Smooth muscle cell (in vitro differentiated cells): ENCODE measurements around the gene PPM1H. TPM values are rescaled to one million over a fixed set of nuclear protein-coding genes. Genes with fewer than 3 reads are reported as not detected.

Experiments used
- DNase-seq: peaks from one replicate; lab custom pipeline; 2025; ENCODE audit not compliant: unreplicated experiment; lab: John Stamatoyannopoulos, UW
- H2AFZ ChIP-seq: fragments of 200-600 bp; sonication (generic); 2 replicates; pipeline ENCODE4 v1.6.0; 2016; ENCODE audit warnings: antibody characterized with exemption, low read depth, mild to moderate bottlenecking
- H3F3A ChIP-seq: fragments of 200-600 bp; sonication (generic); 2 replicates; pipeline ENCODE4 v1.6.0; 2017; ENCODE audit warnings: antibody characterized with exemption, low read depth
- H3K27ac ChIP-seq: fragments of 200-600 bp; sonication (generic); 2 replicates; pipeline ENCODE4 v1.5.1; 2016; ENCODE audit warnings: low read depth, mild to moderate bottlenecking
- H3K27me3 ChIP-seq: fragments of 200-600 bp; sonication (generic); 2 replicates; pipeline ENCODE4 v1.6.1; 2016; ENCODE audit warnings: low read depth, mild to moderate bottlenecking
- H3K36me3 ChIP-seq: fragments of 200-600 bp; sonication (generic); 2 replicates; pipeline ENCODE4 v1.5.1; 2016; ENCODE audit warnings: low read depth
- H3K4me1 ChIP-seq: fragments of 200-600 bp; sonication (generic); 2 replicates; pipeline ENCODE4 v1.5.1; 2016; ENCODE audit warnings: low read depth
- H3K4me2 ChIP-seq: fragments of 200-600 bp; sonication (generic); 2 replicates; pipeline ENCODE4 v1.6.0; 2016; ENCODE audit warnings: mild to moderate bottlenecking
- H3K4me3 ChIP-seq: fragments of 200-600 bp; sonication (generic); 2 replicates; pipeline ENCODE4 v1.5.1; 2016; ENCODE audit warnings: mild to moderate bottlenecking
- H3K79me2 ChIP-seq: fragments of 200-600 bp; sonication (generic); 2 replicates; pipeline ENCODE4 v1.6.0; 2016; ENCODE audit warnings: low read depth, mild to moderate bottlenecking
- H3K9ac ChIP-seq: fragments of 200-600 bp; sonication (generic); 2 replicates; pipeline ENCODE4 v1.6.0; 2016; ENCODE audit warnings: low read depth
- H3K9me3 ChIP-seq: fragments of 200-600 bp; sonication (generic); replicated peaks from 2 replicates; pipeline ENCODE4 v1.5.1; 2016; ENCODE audit warnings: low read depth
- H4K20me1 ChIP-seq: fragments of 200-600 bp; sonication (generic); 2 replicates; pipeline ENCODE4 v1.6.0; 2016; ENCODE audit warnings: low read depth
- WGBS: methylation state at CpG from one replicate; pipeline ENCODE4 v1.1.7; 2016; ENCODE audit warnings: low lambda C conversion rate; 5-methylcytosine and 5-hydroxymethylcytosine counted together
- polyA plus RNA-seq: library from polyadenylated mRNA; unstranded; fragments of >200 nt; fragmentation: Nextera tagmentation; extraction: Ambion mirVana; gene quantifications from 2 replicates; pipeline ENCODE4 v1.2.1, GENCODE V29; 2016
- total RNA-seq: library from RNA; depleted of rRNA; stranded (reverse); fragments of >200 nt; gene quantifications from 2 replicates; pipeline ENCODE4 v1.2.3, GENCODE V29; 2014
- TF ChIP-seq, protein P1 (sequence below): fragments of 200-600 bp; sonication (generic); IDR thresholded peaks from 2 replicates; pipeline ENCODE4 v1.5.1; 2017; ENCODE audit warnings: borderline replicate concordance, mild to moderate bottlenecking, antibody characterized with exemption; ENCODE audit not compliant: insufficient read depth, poor library complexity, severe bottlenecking

PPM1H gene
- total and polyA plus RNA-seq, 2 experiments from 2014 or later = 0.56 to 3.6 TPM

DNA sequence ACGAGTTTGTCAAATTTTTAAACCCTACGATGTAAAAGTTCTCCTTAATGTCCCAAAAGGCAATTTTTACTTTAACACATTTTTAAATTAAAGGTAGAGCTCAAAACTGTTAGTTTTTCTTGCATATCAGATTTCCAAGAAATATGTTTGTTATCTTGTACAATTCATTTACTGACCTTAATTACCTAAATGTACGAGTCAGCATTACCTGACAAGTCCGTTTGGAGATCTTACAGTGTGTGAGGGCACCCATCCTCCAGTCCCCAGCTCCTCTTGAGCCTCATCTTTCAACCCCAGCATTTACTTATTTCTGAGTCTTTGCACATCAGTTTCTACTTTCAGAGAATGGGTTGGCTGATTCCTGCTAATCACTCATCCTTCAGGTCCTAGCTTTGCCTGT, 23.7 kb downstream of the PPM1H start:
- Histone ChIP-seq H3K9ac (no peak overlapping the region), H4K20me1 (no peaks in the 10 kb centered on the region), H3K4me2 (no peak overlapping the region), H3K27me3 (peaks cover 87% of the 10 kb centered on the region), H3K79me2 (no peaks in the 10 kb centered on the region), H3F3A (no peaks in the 10 kb centered on the region), H3K4me3 (no peak overlapping the region), H3K4me1 (no peaks in the 10 kb centered on the region), H3K27ac (no peak overlapping the region), H3K36me3 (no peaks in the 10 kb centered on the region), H2AFZ (no peak overlapping the region), H3K9me3 (no peaks in the 10 kb centered on the region)
- TF ChIP-seq, protein P1, sequence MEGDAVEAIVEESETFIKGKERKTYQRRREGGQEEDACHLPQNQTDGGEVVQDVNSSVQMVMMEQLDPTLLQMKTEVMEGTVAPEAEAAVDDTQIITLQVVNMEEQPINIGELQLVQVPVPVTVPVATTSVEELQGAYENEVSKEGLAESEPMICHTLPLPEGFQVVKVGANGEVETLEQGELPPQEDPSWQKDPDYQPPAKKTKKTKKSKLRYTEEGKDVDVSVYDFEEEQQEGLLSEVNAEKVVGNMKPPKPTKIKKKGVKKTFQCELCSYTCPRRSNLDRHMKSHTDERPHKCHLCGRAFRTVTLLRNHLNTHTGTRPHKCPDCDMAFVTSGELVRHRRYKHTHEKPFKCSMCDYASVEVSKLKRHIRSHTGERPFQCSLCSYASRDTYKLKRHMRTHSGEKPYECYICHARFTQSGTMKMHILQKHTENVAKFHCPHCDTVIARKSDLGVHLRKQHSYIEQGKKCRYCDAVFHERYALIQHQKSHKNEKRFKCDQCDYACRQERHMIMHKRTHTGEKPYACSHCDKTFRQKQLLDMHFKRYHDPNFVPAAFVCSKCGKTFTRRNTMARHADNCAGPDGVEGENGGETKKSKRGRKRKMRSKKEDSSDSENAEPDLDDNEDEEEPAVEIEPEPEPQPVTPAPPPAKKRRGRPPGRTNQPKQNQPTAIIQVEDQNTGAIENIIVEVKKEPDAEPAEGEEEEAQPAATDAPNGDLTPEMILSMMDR = no peak
- no peak for DNase-seq
- whole genome bisulfite sequencing = 80% methylated on average over 4 of the region's 4 CpGs

DNA sequence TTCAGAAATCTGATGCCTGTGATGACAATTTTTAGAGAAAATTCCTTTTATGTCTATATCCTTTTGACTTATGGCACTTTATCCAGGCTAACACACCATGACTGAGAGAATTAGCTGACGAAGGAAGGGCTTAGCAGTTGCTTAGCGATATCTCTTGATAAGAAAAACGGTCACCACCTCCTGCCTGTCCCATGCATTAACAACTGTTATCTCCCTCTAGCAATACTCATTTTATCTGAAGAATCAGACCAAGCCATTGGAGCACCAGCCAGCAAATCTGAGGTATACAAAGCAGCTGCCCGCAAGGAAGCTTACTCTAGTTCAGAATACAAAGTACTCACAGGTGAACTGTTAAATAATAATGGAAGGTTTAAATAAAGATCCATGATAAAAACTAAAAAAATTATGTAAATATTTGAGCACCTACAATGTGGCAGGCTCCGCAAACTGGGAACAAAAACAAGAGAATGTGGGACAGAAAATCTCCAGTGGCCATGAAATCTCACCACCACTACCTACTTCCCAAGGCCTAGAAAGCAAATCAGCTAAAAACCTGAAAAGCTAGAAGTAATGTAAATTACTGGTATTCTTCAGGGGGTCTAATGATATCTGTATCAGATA, 24.3 kb downstream of the PPM1H start:
- TF ChIP-seq, protein P1 = no peak
- 28% methylated on average over 5 of the region's 5 CpGs for WGBS
- Histone ChIP-seq H3F3A (no peaks in the 10 kb centered on the region), H3K9me3 (no peaks in the 10 kb centered on the region), H3K4me3 (no peak overlapping the region), H3K79me2 (no peaks in the 10 kb centered on the region), H3K27ac (no peak overlapping the region), H3K4me2 (no peak overlapping the region), H4K20me1 (no peaks in the 10 kb centered on the region), H2AFZ (no peak overlapping the region), H3K36me3 (no peaks in the 10 kb centered on the region), H3K27me3 (peaks cover 87% of the 10 kb centered on the region), H3K4me1 (no peaks in the 10 kb centered on the region), H3K9ac (no peak overlapping the region)
- no peak for DNase-seq

DNA sequence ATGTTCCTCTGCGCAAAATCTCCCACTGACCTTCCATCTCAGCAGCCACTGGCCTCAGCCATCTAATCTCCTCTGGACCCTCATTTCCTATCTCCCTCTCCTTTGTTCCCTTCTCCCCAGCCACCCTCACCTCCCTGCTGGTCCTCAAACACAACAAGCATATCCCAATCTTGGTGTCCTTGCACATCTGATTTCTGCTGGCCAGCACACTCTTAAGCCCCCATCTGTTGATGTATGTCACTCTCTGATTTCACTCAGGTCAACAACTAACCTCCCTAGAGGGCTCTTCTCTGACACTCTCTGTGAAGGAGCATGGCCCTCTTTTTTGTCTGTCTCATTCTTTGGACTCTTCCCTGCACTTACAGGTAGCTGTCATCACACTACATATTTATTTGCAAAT, 25.6 kb downstream of the PPM1H start:
- Histone ChIP-seq H3K4me2 (no peak overlapping the region), H3F3A (no peaks in the 10 kb centered on the region), H3K9ac (no peak overlapping the region), H3K4me3 (no peak overlapping the region), H3K36me3 (no peaks in the 10 kb centered on the region), H3K9me3 (no peaks in the 10 kb centered on the region), H3K79me2 (no peaks in the 10 kb centered on the region), H2AFZ (no peak overlapping the region), H4K20me1 (no peaks in the 10 kb centered on the region), H3K27ac (no peak overlapping the region), H3K4me1 (no peaks in the 10 kb centered on the region), H3K27me3 (peaks cover 77% of the 10 kb centered on the region)
- no peak for DNase-seq
- 90% methylated on average over 1 of the region's 1 CpG for WGBS
- TF ChIP-seq, protein P1 = no peak

GRCh38 chr12:62908674-62909073, 26.3 kb downstream of the PPM1H start:
- no peak overlapping the region for H3K4me3 ChIP-seq
- H3K36me3 ChIP-seq = no peaks in the 10 kb centered on the region
- no peak overlapping the region for H3K4me2 ChIP-seq
- H3K27ac ChIP-seq = no peak overlapping the region
- H3K9me3 ChIP-seq = no peaks in the 10 kb centered on the region
- H3K9ac ChIP-seq = no peak overlapping the region
- no peaks in the 10 kb centered on the region for H3K79me2 ChIP-seq
- WGBS = 56% methylated on average over 2 of the region's 2 CpGs
- no peak overlapping the region for H2AFZ ChIP-seq
- H3F3A ChIP-seq = no peaks in the 10 kb centered on the region
- peaks cover 70% of the 10 kb centered on the region for H3K27me3 ChIP-seq
- no peak for DNase-seq
- H3K4me1 ChIP-seq = no peaks in the 10 kb centered on the region
- H4K20me1 ChIP-seq = no peaks in the 10 kb centered on the region
- TF ChIP-seq, protein P1 = no peak
